DOHH2 (cell line): Measurements from ENCODE around the gene DIDO1.

Source experiments
- H3F3A ChIP-seq: fragments of 200-600 bp; sonication (generic), shearing (Covaris generic); 2 replicates; pipeline ENCODE4 v1.6.0; 2016; ENCODE audit warnings: antibody characterized with exemption, mild to moderate bottlenecking; ENCODE audit not compliant: control insufficient read depth, insufficient read depth
- H3K27ac ChIP-seq: fragments of 200-600 bp; sonication (generic); 2 replicates; pipeline ENCODE4 v1.5.1; 2014; ENCODE audit warnings: low read depth, mild to moderate bottlenecking, low read length, moderate library complexity
- H3K27me3 ChIP-seq: fragments of 200-600 bp; sonication (generic); 2 replicates; pipeline ENCODE4 v1.6.1; 2014; ENCODE audit warnings: mild to moderate bottlenecking, low read length, mixed read lengths; ENCODE audit not compliant: control insufficient read depth
- H3K36me3 ChIP-seq: fragments of 200-600 bp; sonication (generic); 2 replicates; pipeline ENCODE4 v1.6.1; 2014; ENCODE audit warnings: mild to moderate bottlenecking, low read length, moderate library complexity, mixed read lengths; ENCODE audit not compliant: control insufficient read depth
- H3K4me1 ChIP-seq: fragments of 200-600 bp; sonication (generic); 2 replicates; pipeline ENCODE4 v1.6.1; 2014; ENCODE audit warnings: mild to moderate bottlenecking, low read length, mixed read lengths; ENCODE audit not compliant: control insufficient read depth
- H3K4me2 ChIP-seq: fragments of 200-600 bp; sonication (generic); 2 replicates; pipeline ENCODE4 v1.6.0; 2014; ENCODE audit warnings: mild to moderate bottlenecking, low read length, moderate library complexity
- H3K4me3 ChIP-seq: fragments of 200-600 bp; sonication (generic); 2 replicates; pipeline ENCODE4 v1.5.1; 2014; ENCODE audit warnings: mild to moderate bottlenecking, low read length, mixed read lengths
- H3K79me2 ChIP-seq: fragments of 200-600 bp; sonication (generic); 2 replicates; pipeline ENCODE4 v1.6.1; 2014; ENCODE audit warnings: mild to moderate bottlenecking, low read length, mixed read lengths; ENCODE audit not compliant: control insufficient read depth
- H3K9me2 ChIP-seq: fragments of 200-600 bp; sonication (generic); replicated peaks from 2 replicates; pipeline ENCODE4 v1.6.1; 2014; ENCODE audit warnings: mild to moderate bottlenecking, low read length, mixed read lengths; ENCODE audit not compliant: control insufficient read depth
- H3K9me3 ChIP-seq: fragments of 200-600 bp; sonication (generic); 2 replicates; pipeline ENCODE4 v1.6.1; 2014; ENCODE audit warnings: antibody characterized with exemption, low read length, mixed read lengths; ENCODE audit not compliant: control insufficient read depth, insufficient read depth
- H4K20me1 ChIP-seq: fragments of 200-600 bp; sonication (generic); 2 replicates; pipeline ENCODE4 v1.6.0; 2014; ENCODE audit warnings: low read depth, mild to moderate bottlenecking, antibody characterized with exemption, low read length, moderate library complexity; ENCODE audit not compliant: control insufficient read depth, insufficient read depth
- EZH2phosphoT487 ChIP-seq: fragments of 200-600 bp; sonication (generic); IDR thresholded peaks from 2 replicates; pipeline ENCODE4 v1.6.1; 2017; ENCODE audit warnings: borderline replicate concordance, mild to moderate bottlenecking, antibody characterized with exemption, low read length, moderate library complexity, mixed read lengths
- TF ChIP-seq, protein P1 (sequence below): fragments of 200-600 bp; sonication (generic); IDR thresholded peaks from one replicate; pipeline ENCODE4 v1.5.1; 2014; ENCODE audit warnings: antibody characterized with exemption, mild to moderate bottlenecking, low read depth, low read length; ENCODE audit not compliant: poor library complexity, severe bottlenecking

Gene DIDO1

DNA sequence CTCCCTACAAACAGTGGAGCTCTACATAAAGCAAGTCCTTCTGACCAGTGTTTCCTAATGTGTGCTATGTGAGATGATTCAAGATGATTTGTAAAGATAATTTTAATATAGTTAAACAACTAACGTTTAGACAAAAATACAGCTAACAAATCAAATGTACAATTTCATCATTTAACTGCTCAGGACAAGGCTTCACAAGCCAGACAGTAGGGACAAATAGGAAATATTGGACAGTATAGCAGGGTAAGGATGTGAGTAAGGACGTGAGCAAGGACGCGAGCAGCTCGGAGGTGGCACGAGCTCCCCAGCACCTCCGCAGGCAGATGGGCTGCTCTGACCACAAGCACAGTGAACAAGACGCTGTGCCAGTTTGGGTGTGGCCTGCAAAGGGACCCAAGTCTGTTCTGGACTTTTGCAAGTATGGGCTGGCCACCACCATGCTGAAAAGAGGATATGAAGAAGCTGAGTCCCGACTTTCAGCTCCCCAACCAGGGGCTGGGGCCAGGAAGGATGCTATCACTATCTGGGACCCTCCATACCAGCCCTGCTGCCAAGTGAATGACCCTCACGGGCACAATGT, 14.5 kb downstream of the DIDO1 start:
- H3K9me3 ChIP-seq: no peaks in the 10 kb centered on the region
- H3K4me3 ChIP-seq: no peak overlapping the region
- peaks cover 90% of the 10 kb centered on the region for H3K36me3 ChIP-seq
- H4K20me1 ChIP-seq: peaks cover 39% of the 10 kb centered on the region
- H3K79me2 ChIP-seq: peaks cover 99% of the 10 kb centered on the region
- peaks cover 3% of the 10 kb centered on the region for H3F3A ChIP-seq
- no peak overlapping the region for H3K27ac ChIP-seq
- H3K27me3 ChIP-seq: no peaks in the 10 kb centered on the region
- TF ChIP-seq EZH2phosphoT487: no peak
- TF ChIP-seq, protein P1, sequence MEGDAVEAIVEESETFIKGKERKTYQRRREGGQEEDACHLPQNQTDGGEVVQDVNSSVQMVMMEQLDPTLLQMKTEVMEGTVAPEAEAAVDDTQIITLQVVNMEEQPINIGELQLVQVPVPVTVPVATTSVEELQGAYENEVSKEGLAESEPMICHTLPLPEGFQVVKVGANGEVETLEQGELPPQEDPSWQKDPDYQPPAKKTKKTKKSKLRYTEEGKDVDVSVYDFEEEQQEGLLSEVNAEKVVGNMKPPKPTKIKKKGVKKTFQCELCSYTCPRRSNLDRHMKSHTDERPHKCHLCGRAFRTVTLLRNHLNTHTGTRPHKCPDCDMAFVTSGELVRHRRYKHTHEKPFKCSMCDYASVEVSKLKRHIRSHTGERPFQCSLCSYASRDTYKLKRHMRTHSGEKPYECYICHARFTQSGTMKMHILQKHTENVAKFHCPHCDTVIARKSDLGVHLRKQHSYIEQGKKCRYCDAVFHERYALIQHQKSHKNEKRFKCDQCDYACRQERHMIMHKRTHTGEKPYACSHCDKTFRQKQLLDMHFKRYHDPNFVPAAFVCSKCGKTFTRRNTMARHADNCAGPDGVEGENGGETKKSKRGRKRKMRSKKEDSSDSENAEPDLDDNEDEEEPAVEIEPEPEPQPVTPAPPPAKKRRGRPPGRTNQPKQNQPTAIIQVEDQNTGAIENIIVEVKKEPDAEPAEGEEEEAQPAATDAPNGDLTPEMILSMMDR: no peak
- H3K9me2 ChIP-seq: no peaks in the 10 kb centered on the region
- H3K4me1 ChIP-seq: peaks cover 3% of the 10 kb centered on the region
- no peak overlapping the region for H3K4me2 ChIP-seq

DNA sequence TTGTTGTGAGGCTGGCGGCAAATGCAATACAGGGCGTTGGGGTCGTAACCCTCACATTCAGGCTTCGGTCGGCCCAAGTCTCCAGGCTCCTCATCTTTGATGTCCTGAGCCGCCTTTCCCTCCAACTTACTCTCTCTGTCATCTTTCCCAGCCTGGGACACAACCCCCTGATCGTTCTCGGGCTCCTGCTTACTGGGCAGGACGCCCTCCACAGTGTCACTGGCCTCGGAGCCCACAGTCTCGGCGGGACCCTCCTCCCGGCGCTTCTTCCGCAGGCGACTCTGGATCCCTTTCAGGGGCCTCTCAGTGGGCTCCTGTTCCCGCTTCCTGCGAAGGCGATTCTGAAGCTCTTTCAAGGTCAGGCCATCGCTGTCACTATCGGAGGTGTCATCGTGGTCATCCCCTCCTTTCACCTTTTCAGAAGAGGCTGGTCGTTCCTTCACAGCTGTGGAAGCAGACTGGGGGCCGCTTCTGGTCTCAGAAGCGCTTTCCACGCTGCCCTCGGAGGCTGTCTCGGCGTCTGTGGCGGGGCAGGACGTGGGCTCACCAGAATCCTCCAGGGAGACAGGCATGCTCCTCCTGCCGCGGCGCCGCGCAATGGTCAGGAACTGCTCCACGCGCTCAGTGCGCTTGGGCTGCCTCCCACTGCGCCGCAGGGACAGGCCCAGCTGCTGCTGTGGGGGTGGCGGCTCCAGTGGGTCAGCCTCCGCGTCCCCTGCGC, 15.4 kb downstream of the DIDO1 start:
- H3K4me3 ChIP-seq: no peak overlapping the region
- no peak overlapping the region for H3K4me2 ChIP-seq
- no peak overlapping the region for H3K27ac ChIP-seq
- TF ChIP-seq, protein P1: no peak
- TF ChIP-seq EZH2phosphoT487: no peak
- no peaks in the 10 kb centered on the region for H3K9me2 ChIP-seq
- H3F3A ChIP-seq: peaks cover 3% of the 10 kb centered on the region
- H4K20me1 ChIP-seq: peaks cover 38% of the 10 kb centered on the region
- H3K4me1 ChIP-seq: no peaks in the 10 kb centered on the region
- H3K36me3 ChIP-seq: peaks cover 92% of the 10 kb centered on the region
- H3K27me3 ChIP-seq: no peaks in the 10 kb centered on the region
- peaks cover 97% of the 10 kb centered on the region for H3K79me2 ChIP-seq
- no peaks in the 10 kb centered on the region for H3K9me3 ChIP-seq

DNA sequence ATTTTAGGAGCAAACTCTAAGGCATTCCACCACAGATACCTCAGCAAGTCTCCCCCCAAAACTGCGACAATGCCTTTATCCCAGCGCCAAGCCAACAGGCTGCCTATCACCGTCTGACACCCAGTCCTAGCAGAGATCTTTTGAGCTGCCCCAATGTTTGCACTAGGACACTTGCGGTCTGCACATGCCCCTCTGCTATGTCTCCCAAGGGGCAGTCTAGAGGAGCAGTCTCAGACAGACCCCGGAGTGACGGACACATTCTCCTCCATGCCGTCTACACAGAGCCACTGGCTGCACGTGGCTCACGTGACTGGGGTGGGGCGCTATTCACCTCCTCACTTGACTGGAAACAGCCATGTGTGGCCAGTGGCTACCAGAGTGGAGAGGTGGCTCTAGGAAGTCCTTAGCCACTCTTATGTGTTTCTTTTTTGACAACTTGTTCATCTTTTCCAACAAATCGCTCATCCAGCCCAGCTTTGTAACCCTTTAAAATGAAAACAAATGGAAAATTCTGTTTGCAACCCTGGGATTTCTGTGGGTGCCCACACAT, 16.0 kb downstream of the DIDO1 start:
- H3K79me2 ChIP-seq: peaks cover 91% of the 10 kb centered on the region
- H3K9me2 ChIP-seq: no peaks in the 10 kb centered on the region
- H3K27ac ChIP-seq: no peak overlapping the region
- H3K27me3 ChIP-seq: no peaks in the 10 kb centered on the region
- H3K9me3 ChIP-seq: no peaks in the 10 kb centered on the region
- H3F3A ChIP-seq: peaks cover 3% of the 10 kb centered on the region
- no peaks in the 10 kb centered on the region for H3K4me1 ChIP-seq
- TF ChIP-seq EZH2phosphoT487: no peak
- TF ChIP-seq, protein P1: no peak
- H3K4me3 ChIP-seq: no peak overlapping the region
- H3K4me2 ChIP-seq: no peak overlapping the region
- peaks cover 92% of the 10 kb centered on the region for H3K36me3 ChIP-seq
- peaks cover 33% of the 10 kb centered on the region; the same call in 1 of the 2 replicates for H4K20me1 ChIP-seq
